Endometrial microvascular endothelial cells (primary cell): Measurements from ENCODE around the gene FNDC3A. TPM values are rescaled to one million over a fixed set of nuclear protein-coding genes. Genes with fewer than 3 reads are reported as not detected.
"Not testable (repeated sequence)": the region's sequence is repeated elsewhere in the genome, so short reads cannot be mapped to it uniquely, and the experiment has no call there.

Experiments used
- in situ Hi-C: cut with HindIII; loops from 2 replicates; pipeline ENCODE4 v1.10.0; 2017; ENCODE audit warnings: low sequenced_read_pairs, low pct_unique_long_range_greater_than_20kb; ENCODE audit errors: inconsistent ontology term
- total RNA-seq: library from RNA; depleted of rRNA; stranded (reverse); fragments of >200 nt; gene quantifications from one replicate; pipeline ENCODE4 v1.2.3, GENCODE V29; 2015; ENCODE audit errors: inconsistent ontology term

The FNDC3A gene
- total RNA-seq, 1 donor from 2014 or later = 42.5 TPM

DNA sequence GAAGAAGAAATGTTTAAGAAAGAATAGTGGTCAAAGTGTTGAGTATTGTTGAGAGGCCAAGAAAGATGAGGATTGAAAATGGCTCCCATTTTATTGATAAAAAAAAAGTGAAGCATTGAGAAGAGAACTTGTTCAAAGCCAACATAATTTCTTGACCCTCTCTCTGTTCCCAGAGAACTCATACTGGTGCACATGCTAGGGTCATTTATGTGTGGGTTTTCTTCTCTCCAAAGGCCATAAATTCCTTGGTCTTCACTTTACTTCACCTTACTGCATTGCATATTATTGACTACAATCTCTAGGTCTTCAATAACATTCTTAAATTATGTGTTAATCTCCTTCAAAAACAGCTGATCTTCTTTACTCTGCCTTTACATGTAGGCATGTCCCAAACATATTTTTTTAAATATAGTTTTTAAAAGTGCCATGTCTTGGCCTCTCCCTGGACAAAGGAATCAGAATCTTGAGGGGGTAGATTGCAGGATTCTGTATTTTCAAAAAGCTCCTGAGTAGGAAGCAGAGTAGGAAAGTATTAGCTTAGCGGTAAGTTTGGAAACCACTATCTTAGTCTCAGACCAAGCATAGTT, 1.8 kb upstream of the FNDC3A start:
- in situ Hi-C loops = no loop called here

GRCh38 chr13:48975101-48975855, 434 bp upstream of the FNDC3A start:
- in situ Hi-C loops = no loop called here

DNA sequence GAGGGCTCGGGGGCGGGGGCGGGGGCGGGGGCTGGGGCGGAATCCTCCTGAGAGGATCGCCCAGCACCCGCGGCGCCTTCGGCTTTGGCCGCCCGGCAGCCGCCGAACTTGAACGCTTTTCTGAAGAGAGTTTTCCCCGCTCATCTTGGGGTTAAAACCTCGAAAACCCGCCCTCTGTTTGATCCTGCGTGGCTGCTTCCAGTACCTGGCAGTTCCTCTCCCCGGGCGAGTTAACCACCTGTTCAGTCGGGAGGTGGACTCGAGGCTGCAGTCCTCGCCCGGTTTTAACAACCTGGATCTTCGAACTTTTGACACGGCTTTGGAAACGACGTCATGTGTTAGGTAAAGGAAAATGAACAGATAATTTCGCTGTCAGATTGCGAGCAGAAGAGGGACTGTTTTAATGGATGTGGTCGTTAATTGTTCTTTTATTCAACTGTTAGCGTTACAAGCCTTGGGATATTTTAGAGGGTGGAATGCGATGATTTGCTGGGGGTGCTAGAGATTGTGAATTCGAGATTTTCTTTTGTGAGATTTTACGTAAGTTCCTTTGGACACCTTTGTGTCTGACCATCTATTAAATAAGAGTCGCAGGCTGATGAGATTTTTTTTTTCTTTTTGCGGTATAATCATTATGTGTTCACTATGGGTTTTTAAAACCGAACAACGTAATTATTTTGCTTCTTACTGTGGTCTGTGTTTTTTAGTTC, 1.0 kb downstream of the FNDC3A start:
- in situ Hi-C loops = no loop called here

DNA sequence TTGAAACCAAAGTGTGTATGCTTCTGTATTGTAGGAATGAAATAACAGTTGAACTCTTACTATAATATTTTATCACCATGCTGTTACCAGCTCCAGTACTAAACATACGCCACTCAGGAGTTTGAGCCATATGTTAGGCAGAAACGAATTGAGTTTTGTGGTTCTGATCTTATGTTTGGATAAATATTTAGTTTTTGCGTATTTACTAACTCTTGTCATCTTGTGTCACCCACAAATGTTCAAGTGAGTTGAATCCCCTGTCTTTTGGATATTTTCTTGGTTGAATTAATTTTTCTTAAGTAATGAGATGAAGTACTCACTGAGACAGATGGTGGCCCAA, 1.5 kb downstream of the FNDC3A start:
- in situ Hi-C loops = no loop called here

DNA sequence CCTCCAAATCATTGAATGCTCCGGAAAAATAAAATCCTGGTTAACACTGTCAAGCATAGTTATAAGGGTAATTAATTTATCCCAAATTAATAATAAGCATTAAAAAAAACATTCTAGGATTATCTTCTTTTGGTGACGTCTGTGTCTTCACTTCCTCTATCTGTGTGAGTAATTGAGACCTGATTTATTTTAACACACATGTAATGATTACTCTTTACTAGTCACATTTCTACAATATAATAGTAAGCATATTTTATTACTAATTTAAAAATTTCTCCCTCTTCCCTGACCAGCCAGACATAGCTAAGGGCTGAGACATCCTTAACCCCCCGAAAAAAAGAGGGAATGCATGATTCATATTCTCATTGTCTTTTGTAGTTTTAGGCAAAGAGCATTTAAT, 2.3 kb downstream of the FNDC3A start:
- in situ Hi-C loops = no loop called here

- in situ Hi-C loops = no loop called here
Measured at GRCh38 chr13:48978942-48979601, 3.4 kb downstream of the FNDC3A start.

DNA sequence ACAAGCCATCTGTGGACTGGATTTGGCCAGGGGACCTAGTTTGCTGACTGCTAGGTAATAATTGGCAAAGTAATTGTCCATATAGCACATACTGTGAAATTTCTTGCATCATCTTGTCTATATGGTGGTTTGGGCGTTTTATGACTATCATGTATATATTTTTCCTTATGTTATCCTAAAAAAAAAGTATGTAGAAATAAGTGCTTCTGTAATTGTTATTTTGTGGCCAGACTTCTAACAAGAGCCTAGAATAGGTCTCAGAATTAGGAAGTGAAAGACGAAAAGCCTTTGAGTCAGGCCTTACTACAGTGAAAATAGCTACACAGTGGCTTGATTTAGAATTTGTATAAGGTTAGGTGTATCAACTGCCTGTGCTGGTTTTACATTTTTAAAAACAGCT, 4.2 kb downstream of the FNDC3A start:
- in situ Hi-C loops = no loop called here

- in situ Hi-C loops = no loop called here
Measured at GRCh38 chr13:48983331-48983730, 7.6 kb downstream of the FNDC3A start.

GRCh38 chr13:48985756-48986155, 10.0 kb downstream of the FNDC3A start:
- in situ Hi-C loops = no loop called here

DNA sequence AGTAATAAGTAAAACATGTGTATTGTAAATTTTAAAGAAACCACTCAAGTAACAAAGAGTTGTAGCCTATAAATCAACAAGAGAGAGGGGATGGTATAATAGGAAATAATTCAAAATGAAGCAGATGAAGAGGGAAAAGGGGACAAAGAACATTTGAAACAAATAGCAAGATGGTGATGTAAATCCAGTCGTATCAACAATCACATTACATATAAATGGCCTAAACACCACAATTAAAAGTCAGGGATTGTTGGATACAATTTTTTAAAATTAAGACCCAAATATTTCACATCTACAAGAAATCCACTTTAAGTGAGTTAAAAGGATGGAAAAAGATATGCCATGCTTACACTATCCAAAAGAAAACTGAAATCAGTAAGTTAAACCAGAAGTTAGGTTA, 15.2 kb downstream of the FNDC3A start:
- in situ Hi-C loops = no loop called here

DNA sequence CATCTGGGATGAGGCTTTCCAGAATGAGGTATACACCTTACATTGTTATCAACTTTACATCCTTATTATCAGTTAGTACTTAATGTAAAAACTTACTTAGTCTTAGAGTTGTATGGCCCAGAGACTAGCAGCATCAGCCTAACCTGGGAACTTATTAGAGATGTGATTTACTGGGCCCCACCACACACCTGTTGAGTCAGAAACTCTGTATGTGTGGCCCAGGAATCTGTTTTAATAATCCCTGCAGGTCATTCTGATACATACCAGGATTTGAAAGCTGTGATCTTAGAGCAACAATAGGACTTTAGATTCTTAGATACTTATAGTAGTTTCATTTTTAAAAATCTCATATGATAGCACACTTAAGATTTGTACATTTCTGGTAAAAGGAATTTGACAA, 17.4 kb downstream of the FNDC3A start:
- in situ Hi-C loops = no loop called here

DNA sequence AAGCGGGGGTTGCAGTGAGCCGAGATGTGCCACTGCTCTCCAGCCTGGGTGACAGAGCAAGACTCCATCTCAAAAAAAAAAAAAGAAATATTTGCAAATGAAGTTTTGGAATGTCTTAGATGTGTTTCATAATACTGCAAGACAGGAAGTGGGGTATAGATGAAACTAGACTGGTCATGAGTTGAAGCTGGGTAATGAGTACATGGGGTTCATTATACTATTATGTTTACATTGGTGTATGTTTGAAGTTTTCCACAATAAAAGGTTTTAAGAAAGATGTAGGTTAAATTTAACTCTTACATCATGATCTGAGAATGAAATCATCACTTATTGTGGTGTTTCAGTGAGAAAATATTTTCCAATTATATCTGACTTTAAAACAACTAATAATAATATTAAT, 19.0 kb downstream of the FNDC3A start:
- in situ Hi-C loops = no loop called here

DNA sequence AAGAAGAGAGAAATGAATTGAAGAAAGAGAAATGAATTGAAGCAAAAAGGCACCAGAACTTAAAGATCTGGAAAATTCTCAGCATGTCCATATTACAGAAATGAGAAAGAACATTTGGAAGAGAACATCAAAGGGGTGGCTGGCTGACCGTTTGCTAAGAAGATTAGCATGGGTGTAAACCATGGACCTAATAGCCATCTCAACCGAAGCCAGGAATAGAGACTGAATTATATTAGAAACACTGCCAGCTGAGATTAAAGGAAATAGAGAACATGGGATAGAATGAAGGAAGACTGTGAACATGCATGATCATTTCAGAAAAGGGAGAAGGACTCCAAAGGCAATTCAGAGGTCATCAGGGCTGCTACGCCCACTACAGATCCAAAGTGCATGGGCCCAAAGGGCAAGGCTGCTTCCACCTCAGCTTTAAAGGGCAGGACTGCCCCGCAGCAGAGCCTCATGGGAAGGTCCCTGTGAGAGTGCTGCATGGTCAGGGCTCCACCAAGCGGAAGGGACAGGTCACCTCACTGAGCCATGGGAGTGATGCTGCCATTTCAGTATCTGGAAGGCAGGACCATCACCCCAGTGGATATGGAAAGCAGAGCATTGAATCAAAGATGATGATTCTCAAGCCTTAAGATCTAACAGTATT, 23.1 kb downstream of the FNDC3A start:
- in situ Hi-C loops = no loop called here

DNA sequence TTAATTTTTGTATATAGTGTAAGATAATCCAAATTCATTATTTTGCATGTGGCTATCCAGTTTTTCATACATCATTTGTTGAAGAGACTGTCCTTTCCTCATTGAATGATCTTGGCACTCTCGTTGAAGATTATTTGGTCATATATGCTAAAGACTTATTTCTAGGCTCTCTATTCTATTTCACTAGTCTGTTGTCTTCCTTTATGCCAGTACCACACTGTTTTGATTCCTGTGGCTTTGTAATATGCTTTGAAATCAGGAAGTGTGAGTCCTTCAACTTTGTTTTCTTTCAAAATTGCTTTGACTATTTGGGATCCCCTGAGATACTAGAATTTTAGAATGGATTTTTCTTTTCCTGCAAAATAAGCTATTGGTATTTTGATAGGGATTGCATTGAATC, 24.5 kb downstream of the FNDC3A start:
- in situ Hi-C loops = no loop called here

GRCh38 chr13:49018986-49019635, 43.4 kb downstream of the FNDC3A start:
- in situ Hi-C loops = not testable (repeated sequence)

DNA sequence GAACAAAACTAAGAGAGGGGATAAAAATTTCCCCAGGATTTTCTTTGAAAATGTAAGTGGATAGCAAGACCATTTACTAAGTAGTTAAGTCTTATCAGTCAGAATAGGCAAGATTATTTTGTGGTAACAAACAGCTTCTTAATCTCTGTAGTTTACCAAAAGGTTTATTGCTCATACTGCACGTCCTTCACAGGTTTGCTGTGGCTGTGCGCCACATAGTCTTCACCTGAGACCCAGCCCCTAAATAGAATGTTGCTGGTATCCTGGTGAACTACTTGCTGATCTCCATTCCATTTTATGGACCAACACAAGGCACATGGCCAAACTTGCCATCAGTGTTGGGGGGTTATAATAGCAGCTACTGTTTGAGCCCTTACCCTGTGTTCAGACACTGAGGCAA, 44.6 kb downstream of the FNDC3A start:
- in situ Hi-C loops = no loop called here

GRCh38 chr13:49020940-49021553, 45.3 kb downstream of the FNDC3A start:
- in situ Hi-C loops = no loop called here

- in situ Hi-C loops = no loop called here
Measured at GRCh38 chr13:49021953-49022352, 46.2 kb downstream of the FNDC3A start.
